ENCODE measurements around the gene ZEB1. TPM values are rescaled to one million over a fixed set of nuclear protein-coding genes. Genes with fewer than 3 reads are reported as not detected.

The ZEB1 gene
- total RNA-seq, 1 experiment from 2014 or later, result 10.3 TPM

DNA sequence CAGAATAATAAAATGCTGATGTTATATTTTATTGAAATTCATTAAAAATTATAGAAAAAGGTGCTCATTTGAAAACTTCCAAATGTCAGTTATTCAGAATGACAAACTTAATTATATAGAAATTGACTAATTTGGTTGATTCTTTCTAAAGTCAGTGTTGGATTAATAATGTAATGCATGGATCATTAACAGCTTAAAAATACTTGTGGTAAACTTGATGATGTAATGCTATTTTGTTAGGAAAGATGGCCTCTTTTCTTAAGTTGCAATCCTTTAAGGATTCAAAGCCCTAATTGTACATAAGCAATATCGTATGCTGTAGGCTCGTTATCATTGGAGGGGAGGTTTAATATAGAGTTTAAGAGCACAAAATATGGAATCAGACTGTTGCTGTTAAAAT lies 141.2 kb downstream of the ZEB1 start:
- TF ChIP-seq, protein P1, sequence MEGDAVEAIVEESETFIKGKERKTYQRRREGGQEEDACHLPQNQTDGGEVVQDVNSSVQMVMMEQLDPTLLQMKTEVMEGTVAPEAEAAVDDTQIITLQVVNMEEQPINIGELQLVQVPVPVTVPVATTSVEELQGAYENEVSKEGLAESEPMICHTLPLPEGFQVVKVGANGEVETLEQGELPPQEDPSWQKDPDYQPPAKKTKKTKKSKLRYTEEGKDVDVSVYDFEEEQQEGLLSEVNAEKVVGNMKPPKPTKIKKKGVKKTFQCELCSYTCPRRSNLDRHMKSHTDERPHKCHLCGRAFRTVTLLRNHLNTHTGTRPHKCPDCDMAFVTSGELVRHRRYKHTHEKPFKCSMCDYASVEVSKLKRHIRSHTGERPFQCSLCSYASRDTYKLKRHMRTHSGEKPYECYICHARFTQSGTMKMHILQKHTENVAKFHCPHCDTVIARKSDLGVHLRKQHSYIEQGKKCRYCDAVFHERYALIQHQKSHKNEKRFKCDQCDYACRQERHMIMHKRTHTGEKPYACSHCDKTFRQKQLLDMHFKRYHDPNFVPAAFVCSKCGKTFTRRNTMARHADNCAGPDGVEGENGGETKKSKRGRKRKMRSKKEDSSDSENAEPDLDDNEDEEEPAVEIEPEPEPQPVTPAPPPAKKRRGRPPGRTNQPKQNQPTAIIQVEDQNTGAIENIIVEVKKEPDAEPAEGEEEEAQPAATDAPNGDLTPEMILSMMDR (IDR thresholded peaks at IDR 0.05; ENCODE audit: unreplicated experiment), result no peak
- H3K27ac Mint-ChIP-seq (ENCODE audit: unreplicated experiment), result no peak overlapping the region
- H3K9me3 Mint-ChIP-seq (ENCODE audit: low read depth, unreplicated experiment), result peaks cover 3% of the 10 kb centered on the region
- DNase-seq, result no peak
- H3K27me3 Mint-ChIP-seq (ENCODE audit: unreplicated experiment), result no peaks in the 10 kb centered on the region
- CTCF ChIA-PET, result no interaction called here
- intact Hi-C loops (cut with micrococcal nuclease; ENCODE audit: unreplicated experiment), result no loop called here
- H3K4me3 Mint-ChIP-seq (ENCODE audit: low read depth, unreplicated experiment), result no peak overlapping the region
- no peaks in the 10 kb centered on the region for H3K36me3 Mint-ChIP-seq (ENCODE audit: insufficient read depth, unreplicated experiment)
- no peaks in the 10 kb centered on the region for H3K4me1 Mint-ChIP-seq (ENCODE audit: low read depth, unreplicated experiment)
- no TSS peak for BruUV-seq (replicated peaks)

DNA sequence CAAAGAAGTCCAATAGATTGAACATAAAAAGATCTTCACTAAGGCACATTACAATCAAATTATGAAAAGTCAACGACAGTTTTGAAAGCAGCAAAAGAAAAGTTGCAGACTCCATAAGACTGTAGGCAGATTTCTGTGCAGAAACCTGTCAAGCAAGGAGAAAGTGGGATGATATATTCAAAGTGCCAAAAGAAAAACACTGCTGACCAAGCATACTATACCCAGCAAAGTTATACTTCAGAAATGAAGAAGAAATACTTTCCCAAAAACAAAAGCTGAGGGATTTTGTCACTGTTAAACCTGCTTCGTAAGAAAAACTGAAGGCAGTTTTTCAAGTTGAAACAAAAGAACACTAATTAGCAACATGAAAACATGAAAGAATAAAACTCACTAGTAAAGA lies 145.5 kb downstream of the ZEB1 start:
- DNase-seq, result no peak
- H3K27me3 Mint-ChIP-seq (ENCODE audit: unreplicated experiment), result no peaks in the 10 kb centered on the region
- no peak overlapping the region for H3K4me3 Mint-ChIP-seq (ENCODE audit: low read depth, unreplicated experiment)
- intact Hi-C loops (cut with micrococcal nuclease; ENCODE audit: unreplicated experiment), result no loop called here
- no peaks in the 10 kb centered on the region for H3K36me3 Mint-ChIP-seq (ENCODE audit: insufficient read depth, unreplicated experiment)
- no peaks in the 10 kb centered on the region for H3K4me1 Mint-ChIP-seq (ENCODE audit: low read depth, unreplicated experiment)
- TF ChIP-seq, protein P1 (IDR thresholded peaks at IDR 0.05; ENCODE audit: unreplicated experiment), result no peak
- no peak overlapping the region for H3K27ac Mint-ChIP-seq (ENCODE audit: unreplicated experiment)
- peaks cover 3% of the 10 kb centered on the region for H3K9me3 Mint-ChIP-seq (ENCODE audit: low read depth, unreplicated experiment)
- BruUV-seq (replicated peaks), result no TSS peak
- CTCF ChIA-PET, result no interaction called here

DNA sequence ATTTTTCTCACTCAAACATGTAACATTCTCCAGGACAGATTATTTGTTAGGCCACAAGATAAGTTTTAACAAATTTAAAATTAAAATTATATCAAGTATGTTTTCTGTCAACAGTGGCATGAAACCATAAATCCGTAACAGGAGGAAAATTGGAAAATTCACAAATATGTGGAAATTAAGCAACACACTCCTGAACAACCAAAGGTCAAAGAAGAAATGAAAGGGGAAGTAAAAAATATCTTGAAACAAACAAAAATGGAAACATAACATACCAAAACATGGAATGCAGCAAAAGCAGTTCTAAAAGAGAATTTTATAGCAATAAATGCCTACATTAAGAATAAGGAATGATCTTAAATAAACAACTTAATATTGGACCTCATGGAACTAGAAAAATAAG lies 147.3 kb downstream of the ZEB1 start:
- DNase-seq, result no peak
- intact Hi-C loops (cut with micrococcal nuclease; ENCODE audit: unreplicated experiment), result loop anchor here (5.0 kb wide), 1 partner anchor 144 kb away; no protein-coding TSS in a partner anchor
- Mint-ChIP-seq H3K4me1 (ENCODE audit: low read depth, unreplicated experiment) (no peaks in the 10 kb centered on the region), H3K4me3 (ENCODE audit: low read depth, unreplicated experiment) (no peak overlapping the region), H3K9me3 (ENCODE audit: low read depth, unreplicated experiment) (peaks cover 3% of the 10 kb centered on the region), H3K36me3 (ENCODE audit: insufficient read depth, unreplicated experiment) (no peaks in the 10 kb centered on the region), H3K27me3 (ENCODE audit: unreplicated experiment) (no peaks in the 10 kb centered on the region), H3K27ac (ENCODE audit: unreplicated experiment) (no peak overlapping the region)
- TF ChIP-seq, protein P1 (IDR thresholded peaks at IDR 0.05; ENCODE audit: unreplicated experiment), result no peak
- CTCF ChIA-PET, result no interaction called here
- BruUV-seq (replicated peaks), result no TSS peak

DNA sequence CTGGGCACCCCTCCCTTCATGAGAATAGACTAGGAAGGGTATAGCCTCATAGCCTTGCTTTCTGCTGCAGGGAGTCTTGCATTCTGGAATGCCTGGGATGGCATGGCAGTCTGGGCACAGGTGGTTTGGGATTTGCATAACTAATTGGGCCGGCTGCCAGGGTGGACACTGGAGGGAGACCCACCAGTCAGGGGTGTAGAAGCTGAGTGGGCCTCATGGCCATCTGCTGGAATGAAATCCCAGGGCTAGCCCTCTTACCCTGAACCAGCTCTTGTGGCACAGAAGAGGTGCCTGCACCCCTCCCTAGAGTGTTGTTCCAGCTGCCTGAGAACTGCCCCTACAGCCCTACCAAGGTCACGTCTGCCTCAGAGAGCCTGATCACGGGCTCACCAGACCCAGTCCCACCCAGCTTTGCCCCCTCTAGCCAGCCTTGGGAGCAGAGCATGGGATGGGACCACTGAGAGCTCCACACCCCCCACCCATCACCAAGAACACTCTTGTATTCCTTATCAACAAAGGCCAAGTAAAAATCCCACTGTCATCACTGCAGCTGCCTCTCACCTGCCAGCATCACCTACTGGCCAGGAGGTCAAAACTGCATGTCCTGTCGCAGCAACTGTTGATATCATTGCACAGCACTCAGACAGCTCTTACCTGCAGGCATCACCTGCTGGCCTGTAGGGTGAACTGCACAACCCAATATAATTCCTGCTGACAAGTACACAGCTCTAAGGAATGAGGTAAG lies 148.9 kb downstream of the ZEB1 start:
- Mint-ChIP-seq H3K36me3 (ENCODE audit: insufficient read depth, unreplicated experiment) (no peaks in the 10 kb centered on the region), H3K4me1 (ENCODE audit: low read depth, unreplicated experiment) (no peaks in the 10 kb centered on the region), H3K9me3 (ENCODE audit: low read depth, unreplicated experiment) (peaks cover 2% of the 10 kb centered on the region), H3K27ac (ENCODE audit: unreplicated experiment) (no peak overlapping the region), H3K4me3 (ENCODE audit: low read depth, unreplicated experiment) (no peak overlapping the region), H3K27me3 (ENCODE audit: unreplicated experiment) (no peaks in the 10 kb centered on the region)
- peak; percentile 49 for DNase-seq
- intact Hi-C loops (cut with micrococcal nuclease; ENCODE audit: unreplicated experiment), result loop anchor here (1.0 to 5.0 kb wide), 3 partner anchors 146 to 683 kb away; partner anchors contain the start of gene ZNF438
- CTCF ChIA-PET, result interaction anchor here (0.5 to 1.2 kb wide), 9 partner anchors 23 to 1119 kb away, joined by 3 to 8 read pairs (median 3); partner anchors contain the start of genes MTPAP and ZNF438
- BruUV-seq (replicated peaks), result no TSS peak
- TF ChIP-seq, protein P1 (IDR thresholded peaks at IDR 0.05; ENCODE audit: unreplicated experiment), result peak; percentile 80

Measured in Calu3 (cell line).